Neural progenitor cell (in vitro differentiated cells): Measurements from ENCODE around the gene FRRS1L.

ENCODE experiments used
- EZH2 ChIP-seq: fragments of 200-600 bp; sonication (generic); IDR thresholded peaks from 2 replicates; pipeline ENCODE4 v1.6.1; 2017; ENCODE audit warnings: antibody characterized with exemption, mild to moderate bottlenecking, moderate library complexity
- EZH2phosphoT487 ChIP-seq: fragments of 200-600 bp; sonication (generic); IDR thresholded peaks from 2 replicates; pipeline ENCODE4 v1.6.1; 2017; ENCODE audit warnings: antibody characterized with exemption
- TF ChIP-seq, protein P1 (sequence below): fragments of 200-600 bp; sonication (generic); IDR thresholded peaks from 2 replicates; pipeline ENCODE4 v1.5.1; 2017; ENCODE audit warnings: antibody characterized with exemption, mild to moderate bottlenecking

DNA sequence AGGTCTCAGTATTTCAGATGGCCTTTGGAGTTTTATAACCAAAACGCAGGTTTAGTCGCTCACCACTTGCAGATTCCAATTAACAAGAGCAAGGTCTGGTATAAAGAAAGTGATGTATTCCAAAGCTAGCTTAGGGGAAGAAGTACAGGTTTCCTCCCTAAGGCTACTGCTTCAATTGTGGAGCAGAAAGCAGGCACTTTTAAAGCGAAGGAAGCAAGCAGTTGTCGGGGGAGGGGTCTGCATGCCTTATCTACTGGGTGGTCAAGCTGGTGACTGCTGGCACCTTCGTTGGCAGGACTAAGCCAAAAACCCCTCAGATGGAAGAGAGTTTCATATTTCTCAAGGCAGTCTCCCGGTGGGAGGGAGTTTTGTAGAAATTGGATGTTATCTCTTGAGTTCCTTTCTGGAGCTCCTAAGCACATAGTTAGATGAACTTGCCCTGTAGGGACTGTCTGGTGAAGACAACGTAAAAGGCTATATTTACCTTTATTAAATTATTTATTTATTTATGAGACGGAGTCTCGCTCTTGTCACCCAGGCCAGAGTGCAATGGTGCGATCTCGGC, 45.7 kb downstream of the FRRS1L start:
- TF ChIP-seq EZH2phosphoT487 (no peak), EZH2 (no peak)
- TF ChIP-seq, protein P1, sequence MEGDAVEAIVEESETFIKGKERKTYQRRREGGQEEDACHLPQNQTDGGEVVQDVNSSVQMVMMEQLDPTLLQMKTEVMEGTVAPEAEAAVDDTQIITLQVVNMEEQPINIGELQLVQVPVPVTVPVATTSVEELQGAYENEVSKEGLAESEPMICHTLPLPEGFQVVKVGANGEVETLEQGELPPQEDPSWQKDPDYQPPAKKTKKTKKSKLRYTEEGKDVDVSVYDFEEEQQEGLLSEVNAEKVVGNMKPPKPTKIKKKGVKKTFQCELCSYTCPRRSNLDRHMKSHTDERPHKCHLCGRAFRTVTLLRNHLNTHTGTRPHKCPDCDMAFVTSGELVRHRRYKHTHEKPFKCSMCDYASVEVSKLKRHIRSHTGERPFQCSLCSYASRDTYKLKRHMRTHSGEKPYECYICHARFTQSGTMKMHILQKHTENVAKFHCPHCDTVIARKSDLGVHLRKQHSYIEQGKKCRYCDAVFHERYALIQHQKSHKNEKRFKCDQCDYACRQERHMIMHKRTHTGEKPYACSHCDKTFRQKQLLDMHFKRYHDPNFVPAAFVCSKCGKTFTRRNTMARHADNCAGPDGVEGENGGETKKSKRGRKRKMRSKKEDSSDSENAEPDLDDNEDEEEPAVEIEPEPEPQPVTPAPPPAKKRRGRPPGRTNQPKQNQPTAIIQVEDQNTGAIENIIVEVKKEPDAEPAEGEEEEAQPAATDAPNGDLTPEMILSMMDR = no peak
